ENCODE data around the gene OOEP. TPM values are rescaled to one million over a fixed set of nuclear protein-coding genes. Genes with fewer than 3 reads are reported as not detected.

Gene OOEP
- total and polyA plus RNA-seq, 2 of the 13 experiments (the other 11 are each of a cell fraction or from before 2014, with no cell fraction given), result not detected

GRCh38 chr6:73323323-73323722, 46.4 kb downstream of the OOEP start:
- Histone ChIP-seq H3K79me2 (ENCODE audit: insufficient read depth, low read length) (no peaks in the 10 kb centered on the region), H3K27ac (ENCODE audit: extremely low read length, insufficient read depth, low read length) (no peak overlapping the region), H3K9me3 (ENCODE audit: low read length) (no peaks in the 10 kb centered on the region), H3K27me3 (ENCODE audit: control insufficient read depth in 1 of 2, insufficient read depth in 2 of 2, low read length in 2 of 2) (no peaks in the 10 kb centered on the region; a peak in 1 of 5 replicates), H3K4me1 (ENCODE audit: insufficient read depth, low read length) (no peaks in the 10 kb centered on the region), H3K4me3 (replicated peaks in 1 of 3; ENCODE audit: insufficient read depth in 1 of 3, low read depth in 2 of 3, low read length in 3 of 3) (no peak overlapping the region), H2AFZ (ENCODE audit: low read length) (no peak overlapping the region), H3K4me2 (ENCODE audit: low read depth, low read length) (no peak overlapping the region), H3K9ac (ENCODE audit: insufficient read depth, low read depth, low read length) (no peak overlapping the region), H4K20me1 (ENCODE audit: insufficient read depth, low read length) (no peaks in the 10 kb centered on the region), H3K36me3 (replicated peaks in 1 of 2; ENCODE audit: control insufficient read depth in 1 of 2, insufficient read depth in 2 of 2, low read length in 2 of 2) (no peaks in the 10 kb centered on the region)
- DNase-seq (ENCODE audit: low spot score) (no peak), ATAC-seq (no peak), FAIRE-seq (no peak)
- WGBS (ENCODE audit: low lambda C conversion rate), result 0% methylated on average over 1 of the region's 2 CpGs
- POLR2A ChIA-PET, result no interaction called here
- CTCF ChIA-PET (ENCODE audit: low intra/inter-chr PET ratio, low total read pairs), result no interaction called here
- in situ Hi-C loops (cut with HindIII; ENCODE audit: extremely low pct_ligation_motif_present, low pct_unique_long_range_greater_than_20kb), result no loop called here
- no TSS peak for BruUV-seq (replicated peaks)
- intact Hi-C loops (cut with micrococcal nuclease; ENCODE audit: unreplicated experiment), result no loop called here
- TF ChIP-seq ZNF138 (CRISPR knock-in tag; IDR thresholded peaks at IDR 0.05; ENCODE audit: low read depth) (no peak), ZNF207 (IDR thresholded peaks at IDR 0.05; ENCODE audit: borderline replicate concordance) (no peak), MTERF4 (CRISPR knock-in tag; IDR thresholded peaks at IDR 0.05) (no peak), SYNCRIP (IDR thresholded peaks at IDR 0.05; ENCODE audit: insufficient read depth, low read depth, low read length) (no peak), ZNF691 (CRISPR knock-in tag; IDR thresholded peaks at IDR 0.05; ENCODE audit: borderline replicate concordance, low read depth) (no peak), GMEB1 (CRISPR knock-in tag; IDR thresholded peaks at IDR 0.05; ENCODE audit: borderline replicate concordance) (no peak), ZNF775 (CRISPR knock-in tag; IDR thresholded peaks at IDR 0.05; ENCODE audit: borderline replicate concordance) (no peak), ZNF672 (CRISPR knock-in tag; IDR thresholded peaks at IDR 0.05) (no peak), ZNF75D (CRISPR knock-in tag; IDR thresholded peaks at IDR 0.05; ENCODE audit: borderline replicate concordance) (no peak), ATF7 (IDR thresholded peaks at IDR 0.05) (no peak), ATF7 (CRISPR knock-in tag; IDR thresholded peaks at IDR 0.05) (no peak), ZNF512B (CRISPR knock-in tag; IDR thresholded peaks at IDR 0.05; ENCODE audit: borderline replicate concordance) (no peak), CREM (IDR thresholded peaks at IDR 0.05) (no peak), CREM (CRISPR knock-in tag; IDR thresholded peaks at IDR 0.05) (no peak), HOXD1 (CRISPR knock-in tag; IDR thresholded peaks at IDR 0.05) (no peak), ARHGAP35 (CRISPR knock-in tag; IDR thresholded peaks at IDR 0.05; ENCODE audit: borderline replicate concordance) (no peak), ZNF556 (CRISPR knock-in tag; IDR thresholded peaks at IDR 0.05; ENCODE audit: borderline replicate concordance) (no peak)

Data from HepG2 (cell line).